ENCODE measurements around the gene RARRES2.

The RARRES2 gene

DNA sequence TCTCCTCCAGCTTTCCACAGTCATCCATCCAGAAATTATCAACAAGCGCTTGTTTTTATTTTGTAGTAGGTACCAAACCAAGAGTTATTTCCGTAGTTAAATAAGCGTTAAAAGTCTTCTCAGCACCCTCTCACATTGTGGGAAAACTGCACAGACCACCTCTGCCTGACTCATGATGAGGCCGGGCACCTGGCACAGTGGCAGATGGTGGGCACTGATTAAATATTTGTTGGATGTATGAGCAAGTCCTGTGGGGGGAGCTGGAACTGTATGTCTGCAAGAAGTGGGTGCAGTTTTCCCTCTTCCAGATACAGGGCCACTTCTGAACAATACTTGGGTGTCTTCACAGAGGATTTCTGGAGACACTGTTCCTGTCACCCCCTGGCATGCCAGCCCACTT is 21.9 kb upstream of the RARRES2 start:
- POLR2A ChIA-PET, result interaction anchor here (1.2 to 3.6 kb wide), 2 partner anchors 15 to 40 kb away, joined by 4 to 10 read pairs; partner anchors contain the start of genes ACTR3C and LRRC61
- TF ChIP-seq L3MBTL2 (conservative IDR thresholded peaks at IDR 0.05), result no peak
- no peak for DNase-seq (ENCODE audit: extremely low spot score)

DNA sequence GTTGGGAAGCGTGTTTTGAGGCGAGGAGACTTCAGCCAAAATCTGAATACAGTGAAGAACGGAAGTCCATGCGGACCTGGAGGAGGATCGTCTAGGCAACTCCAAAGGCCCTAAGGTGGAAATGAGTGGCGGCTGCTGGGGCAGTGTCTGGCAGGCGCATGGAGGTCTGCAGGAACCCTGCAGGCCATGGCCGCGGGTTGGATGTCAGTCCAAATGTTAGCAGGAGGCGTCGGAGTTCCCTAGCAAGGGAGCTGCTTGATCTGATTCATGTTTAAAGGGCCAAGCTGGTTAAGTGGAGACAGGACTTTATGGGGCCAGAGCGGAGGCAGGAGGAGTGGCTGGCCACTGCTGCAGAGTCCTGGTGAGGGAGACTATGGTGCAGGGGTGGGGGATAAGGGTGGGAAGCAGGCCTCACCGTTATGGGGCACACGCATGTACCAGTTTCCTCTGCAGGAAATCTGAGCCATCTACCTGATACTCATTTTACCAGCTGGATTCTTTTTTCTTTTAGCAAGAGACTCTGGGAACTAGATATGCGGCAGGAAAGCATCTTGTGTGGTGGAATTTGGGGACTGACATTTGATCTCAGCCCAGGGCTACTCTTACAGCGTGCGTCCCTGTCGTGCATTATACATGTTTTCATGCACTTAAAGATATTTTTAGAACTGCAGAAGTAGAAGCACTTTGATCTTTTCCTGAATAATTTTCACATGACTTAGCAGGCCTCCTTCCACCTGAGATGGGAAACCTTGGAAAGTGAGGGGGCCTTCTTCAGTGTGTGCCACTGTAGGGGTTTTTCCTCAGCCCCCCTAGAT is 20.6 kb upstream of the RARRES2 start:
- DNase-seq (ENCODE audit: extremely low spot score), result no peak
- TF ChIP-seq HDGF (IDR thresholded peaks at IDR 0.05; ENCODE audit: borderline replicate concordance), result no peak
- no peak for TF ChIP-seq NFRKB (IDR thresholded peaks at IDR 0.05)
- no peak; the same call in 1 of the 2 replicates for TF ChIP-seq L3MBTL2 (conservative IDR thresholded peaks at IDR 0.05)
- peak; percentile 51; the same call in 1 of the 2 replicates for TF ChIP-seq LEF1 (IDR thresholded peaks at IDR 0.05; ENCODE audit: borderline replicate concordance)
- no peak for TF ChIP-seq ARNT (IDR thresholded peaks at IDR 0.05)
- TF ChIP-seq CTBP1 (IDR thresholded peaks at IDR 0.05; ENCODE audit: borderline replicate concordance), result no peak
- TF ChIP-seq, protein P1, sequence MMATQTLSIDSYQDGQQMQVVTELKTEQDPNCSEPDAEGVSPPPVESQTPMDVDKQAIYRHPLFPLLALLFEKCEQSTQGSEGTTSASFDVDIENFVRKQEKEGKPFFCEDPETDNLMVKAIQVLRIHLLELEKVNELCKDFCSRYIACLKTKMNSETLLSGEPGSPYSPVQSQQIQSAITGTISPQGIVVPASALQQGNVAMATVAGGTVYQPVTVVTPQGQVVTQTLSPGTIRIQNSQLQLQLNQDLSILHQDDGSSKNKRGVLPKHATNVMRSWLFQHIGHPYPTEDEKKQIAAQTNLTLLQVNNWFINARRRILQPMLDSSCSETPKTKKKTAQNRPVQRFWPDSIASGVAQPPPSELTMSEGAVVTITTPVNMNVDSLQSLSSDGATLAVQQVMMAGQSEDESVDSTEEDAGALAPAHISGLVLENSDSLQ (IDR thresholded peaks at IDR 0.05), result peak; percentile 63
- no peak for TF ChIP-seq TARDBP (IDR thresholded peaks at IDR 0.05)
- ChIA-PET CTCF (interaction anchor here (1.2 to 1.5 kb wide), 2 partner anchors 16 to 44 kb away, joined by 3 read pairs; a partner anchor contains a TSS), POLR2A (interaction anchor here (0.6 to 3.6 kb wide), 4 partner anchors 16 to 43 kb away, joined by 3 to 10 read pairs (median 4); partner anchors contain the start of genes ACTR3C and LRRC61)

More for the DNA sequence above, 21.9 kb upstream of the RARRES2 start:
- CTCF ChIA-PET, result no interaction called here

DNA sequence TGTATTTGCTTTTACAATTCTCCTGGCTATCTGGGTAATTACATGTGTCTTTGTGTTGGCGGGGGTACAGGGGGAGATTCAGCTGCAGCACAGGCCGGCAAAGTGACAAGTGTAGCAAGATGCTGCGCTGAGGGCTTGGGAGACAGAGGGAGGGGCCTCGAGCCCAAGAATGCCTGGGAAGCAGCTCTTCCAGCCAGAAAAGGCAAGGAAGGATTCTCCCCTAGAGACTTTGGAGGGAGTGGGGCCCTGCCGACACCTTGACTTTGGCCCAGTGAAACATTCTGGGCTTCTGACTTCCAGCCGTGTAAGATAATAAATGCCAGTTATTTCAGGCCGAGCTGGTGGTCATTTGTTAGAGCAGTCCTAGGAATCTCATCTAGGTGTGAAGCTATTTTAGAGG is 20.0 kb upstream of the RARRES2 start:
- TF ChIP-seq ELF4 (IDR thresholded peaks at IDR 0.05), result no peak
- TF ChIP-seq SP1 (IDR thresholded peaks at IDR 0.05), result no peak
- no peak for TF ChIP-seq SUZ12 (IDR thresholded peaks at IDR 0.05)
- no peak for TF ChIP-seq HDGF (IDR thresholded peaks at IDR 0.05; ENCODE audit: borderline replicate concordance)
- TF ChIP-seq TARDBP (IDR thresholded peaks at IDR 0.05), result no peak
- TF ChIP-seq, protein P1 (IDR thresholded peaks at IDR 0.05), result no peak
- TF ChIP-seq L3MBTL2 (conservative IDR thresholded peaks at IDR 0.05), result no peak
- TF ChIP-seq CTBP1 (IDR thresholded peaks at IDR 0.05; ENCODE audit: borderline replicate concordance), result no peak
- no peak for TF ChIP-seq FOXM1 (IDR thresholded peaks at IDR 0.05; ENCODE audit: borderline replicate concordance)
- TF ChIP-seq FOXA1 (IDR thresholded peaks at IDR 0.05), result no peak
- no peak for TF ChIP-seq NFRKB (IDR thresholded peaks at IDR 0.05)
- TF ChIP-seq ZNF384 (IDR thresholded peaks at IDR 0.05), result no peak
- no peak for TF ChIP-seq ARNT (IDR thresholded peaks at IDR 0.05)
- no peak for TF ChIP-seq BHLHE40 (IDR thresholded peaks at IDR 0.05; ENCODE audit: borderline replicate concordance)
- TF ChIP-seq FOXK2 (IDR thresholded peaks at IDR 0.05), result no peak
- TF ChIP-seq LEF1 (IDR thresholded peaks at IDR 0.05; ENCODE audit: borderline replicate concordance), result no peak
- ChIA-PET CTCF (interaction anchor here (1.2 to 1.5 kb wide), 2 partner anchors 15 to 44 kb away, joined by 3 read pairs; a partner anchor contains a TSS), POLR2A (interaction anchor here (1.2 to 3.6 kb wide), 3 partner anchors 17 to 43 kb away, joined by 3 to 10 read pairs (median 3); partner anchors contain the start of genes ACTR3C and LRRC61)
- no peak for DNase-seq (ENCODE audit: extremely low spot score)

DNA sequence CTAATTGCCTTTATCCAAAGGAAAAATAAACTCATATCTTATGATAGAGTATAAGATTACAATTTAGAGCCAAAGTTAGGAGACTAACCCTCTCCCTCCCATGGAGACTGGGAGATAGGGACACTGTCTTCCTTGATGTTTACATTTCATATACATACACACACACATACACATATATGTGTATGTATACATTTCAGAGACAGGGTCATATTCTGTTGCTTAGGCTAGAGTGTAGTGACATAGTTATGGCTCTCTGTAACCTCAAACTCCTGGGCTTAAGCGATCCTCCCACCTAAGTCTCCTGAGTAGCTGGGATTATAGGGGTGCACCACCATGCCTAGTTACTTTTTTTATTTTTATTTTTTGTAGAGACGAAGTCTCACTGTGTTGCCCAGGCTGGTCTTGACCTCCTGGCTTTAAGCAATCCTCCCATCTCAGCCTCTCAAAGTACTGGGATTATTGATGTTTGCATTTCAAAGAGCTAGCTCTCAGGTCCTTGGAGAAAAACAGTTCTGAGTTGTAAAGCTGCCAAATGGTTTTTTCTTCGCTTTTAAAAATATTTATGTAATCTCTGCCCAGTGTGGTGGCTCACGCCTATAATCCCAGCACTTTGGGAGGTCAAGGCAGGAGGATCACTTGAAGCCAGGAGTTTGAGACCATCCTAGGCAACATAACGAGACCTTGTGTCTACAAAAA is 19.1 kb upstream of the RARRES2 start:
- POLR2A ChIA-PET, result interaction anchor here (1.0 to 3.6 kb wide), 3 partner anchors 9 to 37 kb away, joined by 3 to 10 read pairs (median 3); partner anchors contain the start of genes ACTR3C and LRRC61
- CTCF ChIA-PET, result no interaction called here
- TF ChIP-seq ARNT (IDR thresholded peaks at IDR 0.05) (no peak), FOXK2 (IDR thresholded peaks at IDR 0.05) (no peak), ZNF384 (IDR thresholded peaks at IDR 0.05) (no peak), L3MBTL2 (conservative IDR thresholded peaks at IDR 0.05) (no peak), FOXA1 (IDR thresholded peaks at IDR 0.05) (no peak), CTBP1 (IDR thresholded peaks at IDR 0.05; ENCODE audit: borderline replicate concordance) (no peak), SP1 (IDR thresholded peaks at IDR 0.05) (no peak), FOXM1 (IDR thresholded peaks at IDR 0.05; ENCODE audit: borderline replicate concordance) (no peak), SUZ12 (IDR thresholded peaks at IDR 0.05) (no peak), TARDBP (IDR thresholded peaks at IDR 0.05) (no peak), LEF1 (IDR thresholded peaks at IDR 0.05; ENCODE audit: borderline replicate concordance) (no peak), HDGF (IDR thresholded peaks at IDR 0.05; ENCODE audit: borderline replicate concordance) (no peak), ELF4 (IDR thresholded peaks at IDR 0.05) (no peak), NFRKB (IDR thresholded peaks at IDR 0.05) (no peak)
- TF ChIP-seq, protein P1 (IDR thresholded peaks at IDR 0.05), result no peak
- no peak for DNase-seq (ENCODE audit: extremely low spot score)

DNA sequence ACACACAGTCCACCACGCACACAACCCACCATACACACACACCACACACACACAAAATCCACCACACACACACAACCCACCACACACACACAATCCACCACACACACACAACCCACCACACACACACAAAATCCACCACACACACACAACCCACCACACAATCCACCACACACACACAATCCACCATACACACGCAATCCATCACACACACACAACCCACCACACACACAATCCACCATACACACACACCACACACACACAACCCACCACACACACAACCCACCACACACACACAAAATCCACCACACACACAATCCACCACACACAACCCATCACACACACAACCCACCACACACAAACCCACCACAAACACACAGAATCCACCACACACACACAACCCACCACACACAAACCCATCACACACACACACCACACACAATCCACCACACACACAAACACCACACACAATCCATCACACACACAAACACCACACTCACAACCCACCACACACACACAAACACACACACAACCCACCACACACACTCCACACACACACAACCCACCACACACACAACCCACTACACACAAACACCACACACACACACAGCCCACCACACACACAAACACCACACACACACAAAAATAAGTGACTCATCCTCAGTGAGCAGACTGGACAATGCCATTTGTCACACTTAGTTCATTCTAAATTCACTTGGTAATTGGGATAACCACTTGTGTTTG is 18.4 kb upstream of the RARRES2 start:
- DNase-seq (ENCODE audit: extremely low spot score), result no peak
- peak; percentile 59 for TF ChIP-seq TARDBP (IDR thresholded peaks at IDR 0.05)
- TF ChIP-seq BHLHE40 (IDR thresholded peaks at IDR 0.05; ENCODE audit: borderline replicate concordance), result no peak
- ChIA-PET CTCF (no interaction called here), POLR2A (interaction anchor here (1.0 to 3.6 kb wide), 3 partner anchors 10 to 37 kb away, joined by 3 to 10 read pairs (median 3); partner anchors contain the start of genes ACTR3C and LRRC61)

Data from HEK293T (cell line).